ENCODE results near the gene ATXN7L2. TPM values are rescaled to one million over a fixed set of nuclear protein-coding genes. Genes with fewer than 3 reads are reported as not detected.

ATXN7L2 gene, protein sequence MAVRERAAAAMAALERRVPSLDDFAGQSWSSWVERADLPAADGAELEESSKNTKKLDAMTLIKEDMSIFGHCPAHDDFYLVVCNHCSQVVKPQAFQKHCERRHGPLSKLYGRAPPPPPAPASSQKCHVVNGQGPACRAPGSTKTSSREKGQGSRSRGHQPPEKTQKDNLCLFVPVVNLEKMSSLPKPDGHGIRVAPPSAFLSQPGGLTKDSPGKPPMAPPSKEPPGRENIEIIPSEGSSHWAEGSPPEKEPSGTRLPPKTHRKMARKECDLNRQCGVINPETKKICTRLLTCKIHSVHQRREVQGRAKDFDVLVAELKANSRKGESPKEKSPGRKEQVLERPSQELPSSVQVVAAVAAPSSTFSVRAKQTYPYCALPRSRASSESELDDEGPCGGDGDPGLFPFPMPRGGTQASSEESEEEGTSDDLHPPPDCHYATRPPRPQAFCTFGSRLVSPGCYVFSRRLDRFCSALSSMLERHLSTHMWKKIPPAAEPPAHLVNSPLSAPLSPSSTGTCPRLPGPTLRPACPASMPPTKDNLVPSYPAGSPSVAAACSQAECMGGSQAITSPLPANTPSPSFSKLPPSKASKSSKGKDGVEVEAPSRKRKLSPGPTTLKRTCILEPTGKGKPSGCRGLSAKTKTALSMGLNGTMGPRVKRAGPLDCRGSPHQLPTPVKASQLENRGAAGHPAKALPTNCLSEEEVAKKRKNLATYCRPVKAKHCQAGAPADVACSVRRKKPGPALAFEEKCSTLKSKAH
- total RNA-seq (2013; cell fraction: nucleolus; rRNA removed), result 17.6 and 17.8 TPM in 2 replicates
- total RNA-seq (2014; rRNA removed) (5.0 and 5.5 TPM in 2 replicates), total RNA-seq (2014; rRNA removed; fragmentation: Illumina TruSeq; extraction: Trizol) (2.8 TPM in 2 replicates), total RNA-seq (2021) (7.4 and 8.3 TPM in 2 replicates), polyA plus RNA-seq (2011; rRNA removed) (2.0 and 4.4 TPM in 2 replicates), polyA plus RNA-seq (2014; fragmentation: Illumina TruSeq; extraction: Trizol) (1.4 and 3.3 TPM in 2 replicates), polyA plus RNA-seq (2014; fragmentation: Nextera tagmentation; extraction: Ambion mirVana) (under 1 TPM; 0.27 to 0.80 TPM), polyA plus RNA-seq (2014; rRNA removed) (6.2 and 7.4 TPM in 2 replicates), polyA plus RNA-seq (2016; fragmentation: Nextera tagmentation; extraction: Ambion mirVana) (1 to 10 TPM; 5.8 to 7.3 TPM), polyA minus RNA-seq (2011; rRNA and poly(A)+ RNA removed) (3.1 and 7.4 TPM in 2 replicates), Bru-seq, nascent RNA (percentile 74 among the genes with signal in this experiment), BruChase-seq, experiment 1, labeled RNA remaining after a 6-hour chase (percentile 77 among the genes with signal in this experiment), BruChase-seq, experiment 2, labeled RNA remaining after a 2-hour chase (percentile 75 among the genes with signal in this experiment)
- 2.0 TPM for polyA plus RNA-seq (2011; ENCODE audit: low read depth)
- 7.4 and 10.4 TPM in 2 replicates for polyA plus RNA-seq (2011; cell fraction: cytosol; rRNA removed)
- 44.0 and 45.2 TPM in 2 replicates for polyA plus RNA-seq (2011; cell fraction: nucleus; rRNA removed)
- polyA plus RNA-seq (2012), result 4.8 and 5.5 TPM in 2 replicates
- polyA minus RNA-seq (2011; cell fraction: cytosol; rRNA and poly(A)+ RNA removed), result 2.9 and 4.5 TPM in 2 replicates
- 11.7 and 17.6 TPM in 2 replicates for polyA minus RNA-seq (2011; cell fraction: nucleus; rRNA and poly(A)+ RNA removed)
- long read RNA-seq, experiment 1, partial matches to known transcripts, result 0 of 6 reads
- long read RNA-seq, experiment 1, other reads (novel, unspliced or antisense), result 6 of 6 reads
- long read RNA-seq, experiment 2, partial matches to known transcripts, result 3 of 3 reads
- long read RNA-seq, experiment 2, other reads (novel, unspliced or antisense), result 0 of 3 reads

DNA sequence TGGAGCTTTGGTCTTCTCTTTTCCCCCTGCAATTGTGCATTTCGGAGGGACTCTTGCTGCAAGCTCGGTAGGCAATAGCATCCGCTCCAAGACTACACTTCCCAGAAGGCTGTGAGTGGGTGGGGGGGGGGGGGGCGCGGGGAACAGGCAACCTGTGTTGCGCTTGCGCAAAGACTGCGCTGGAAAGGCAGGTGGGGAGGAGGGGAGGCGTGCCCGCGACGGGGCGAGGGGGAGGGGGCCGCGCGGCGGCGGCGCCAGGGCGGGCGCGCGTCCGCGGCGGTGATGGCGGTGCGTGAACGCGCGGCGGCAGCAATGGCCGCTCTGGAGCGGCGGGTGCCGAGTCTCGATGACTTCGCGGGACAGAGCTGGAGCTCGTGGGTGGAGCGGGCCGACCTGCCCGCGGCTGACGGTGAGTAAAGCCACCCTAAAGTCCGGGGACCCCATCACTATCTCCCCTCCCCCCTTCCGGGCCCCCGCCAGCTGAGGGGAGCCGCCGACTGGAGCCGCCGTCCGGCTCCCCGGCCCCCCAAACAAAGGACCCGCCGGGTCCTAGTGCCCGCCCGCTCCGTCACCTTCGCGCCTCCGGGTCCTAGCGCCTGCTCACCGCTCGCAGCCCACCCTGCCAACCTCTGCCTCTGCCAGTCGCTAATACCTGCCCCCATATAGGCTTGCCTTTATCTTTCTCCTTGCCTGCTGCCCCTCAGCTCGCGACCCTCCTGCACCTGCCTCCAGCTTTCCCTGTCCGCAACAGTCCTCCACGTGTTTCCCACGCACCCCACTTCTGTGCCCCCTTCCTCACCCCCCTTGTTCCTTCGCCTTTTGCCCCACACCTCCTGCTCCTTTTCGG is at the start of gene ATXN7L2:
ATXN7L2 (plus strand) TSS at position 234 of the 847 bp plus-strand sequence; CDS start at position 283, 49 bp downstream.
- BruUV-seq (replicated peaks), result no TSS peak
- SMC1A ChIA-PET (ENCODE audit: uncharacterized antibody, unreplicated experiment), result interaction anchor here (0.6 to 5.0 kb wide), 6 partner anchors 10 to 65 kb away, joined by 3 to 55 read pairs (median 5); partner anchors contain the start of genes CYB561D1 and GNAI3
- TF ChIP-seq ATF7 (IDR thresholded peaks at IDR 0.05; ENCODE audit: low read depth) (peak; percentile 51), RELA (IDR thresholded peaks at IDR 0.05; ENCODE audit: borderline replicate concordance, partially characterized antibody) (peak; percentile 42), PAX5 (IDR thresholded peaks at IDR 0.05; ENCODE audit: borderline replicate concordance, low read depth, low read length) (no peak; the same call in 1 of the 2 replicates), TARDBP (IDR thresholded peaks at IDR 0.05; ENCODE audit: borderline replicate concordance) (peak; percentile 62; the same call in 1 of the 2 replicates), FOS (IDR thresholded peaks at IDR 0.05; ENCODE audit: borderline replicate concordance, extremely low read depth, insufficient read length) (no peak)
- TF ChIP-seq, protein P1, sequence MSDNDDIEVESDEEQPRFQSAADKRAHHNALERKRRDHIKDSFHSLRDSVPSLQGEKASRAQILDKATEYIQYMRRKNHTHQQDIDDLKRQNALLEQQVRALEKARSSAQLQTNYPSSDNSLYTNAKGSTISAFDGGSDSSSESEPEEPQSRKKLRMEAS (IDR thresholded peaks at IDR 0.05; ENCODE audit: low read depth, low read length), result peak; percentile 47; the same call in 1 of the 2 replicates
- TF ChIP-seq, protein P2, sequence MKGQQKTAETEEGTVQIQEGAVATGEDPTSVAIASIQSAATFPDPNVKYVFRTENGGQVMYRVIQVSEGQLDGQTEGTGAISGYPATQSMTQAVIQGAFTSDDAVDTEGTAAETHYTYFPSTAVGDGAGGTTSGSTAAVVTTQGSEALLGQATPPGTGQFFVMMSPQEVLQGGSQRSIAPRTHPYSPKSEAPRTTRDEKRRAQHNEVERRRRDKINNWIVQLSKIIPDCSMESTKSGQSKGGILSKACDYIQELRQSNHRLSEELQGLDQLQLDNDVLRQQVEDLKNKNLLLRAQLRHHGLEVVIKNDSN (IDR thresholded peaks at IDR 0.05; ENCODE audit: borderline replicate concordance, extremely low read length, insufficient read depth, low read depth, low read length), result no peak
- TF ChIP-seq, protein P3, sequence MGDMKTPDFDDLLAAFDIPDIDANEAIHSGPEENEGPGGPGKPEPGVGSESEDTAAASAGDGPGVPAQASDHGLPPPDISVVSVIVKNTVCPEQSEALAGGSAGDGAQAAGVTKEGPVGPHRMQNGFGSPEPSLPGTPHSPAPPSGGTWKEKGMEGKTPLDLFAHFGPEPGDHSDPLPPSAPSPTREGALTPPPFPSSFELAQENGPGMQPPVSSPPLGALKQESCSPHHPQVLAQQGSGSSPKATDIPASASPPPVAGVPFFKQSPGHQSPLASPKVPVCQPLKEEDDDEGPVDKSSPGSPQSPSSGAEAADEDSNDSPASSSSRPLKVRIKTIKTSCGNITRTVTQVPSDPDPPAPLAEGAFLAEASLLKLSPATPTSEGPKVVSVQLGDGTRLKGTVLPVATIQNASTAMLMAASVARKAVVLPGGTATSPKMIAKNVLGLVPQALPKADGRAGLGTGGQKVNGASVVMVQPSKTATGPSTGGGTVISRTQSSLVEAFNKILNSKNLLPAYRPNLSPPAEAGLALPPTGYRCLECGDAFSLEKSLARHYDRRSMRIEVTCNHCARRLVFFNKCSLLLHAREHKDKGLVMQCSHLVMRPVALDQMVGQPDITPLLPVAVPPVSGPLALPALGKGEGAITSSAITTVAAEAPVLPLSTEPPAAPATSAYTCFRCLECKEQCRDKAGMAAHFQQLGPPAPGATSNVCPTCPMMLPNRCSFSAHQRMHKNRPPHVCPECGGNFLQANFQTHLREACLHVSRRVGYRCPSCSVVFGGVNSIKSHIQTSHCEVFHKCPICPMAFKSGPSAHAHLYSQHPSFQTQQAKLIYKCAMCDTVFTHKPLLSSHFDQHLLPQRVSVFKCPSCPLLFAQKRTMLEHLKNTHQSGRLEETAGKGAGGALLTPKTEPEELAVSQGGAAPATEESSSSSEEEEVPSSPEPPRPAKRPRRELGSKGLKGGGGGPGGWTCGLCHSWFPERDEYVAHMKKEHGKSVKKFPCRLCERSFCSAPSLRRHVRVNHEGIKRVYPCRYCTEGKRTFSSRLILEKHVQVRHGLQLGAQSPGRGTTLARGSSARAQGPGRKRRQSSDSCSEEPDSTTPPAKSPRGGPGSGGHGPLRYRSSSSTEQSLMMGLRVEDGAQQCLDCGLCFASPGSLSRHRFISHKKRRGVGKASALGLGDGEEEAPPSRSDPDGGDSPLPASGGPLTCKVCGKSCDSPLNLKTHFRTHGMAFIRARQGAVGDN (IDR thresholded peaks at IDR 0.05), result 0 out of 2 replicates have a peak, but pooled peaks have one; percentile 64

More for the DNA sequence above, at the start of gene ATXN7L2:
- DNase-seq (ENCODE audit: low read depth, low spot score) (peak; percentile 42), FAIRE-seq (no peak), ATAC-seq (peak; percentile 86)
- CTCF ChIA-PET, result interaction anchor here (0.5 to 5.7 kb wide), 8 partner anchors 10 to 735 kb away, joined by 3 to 91 read pairs (median 3); partner anchors contain the start of genes AHCYL1, CYB561D1 and PSRC1
- intact Hi-C loops (cut with micrococcal nuclease; ENCODE audit: unreplicated experiment), result loop anchor here (1.0 kb wide), 1 partner anchor 58 kb away; the partner anchor contains the start of gene PSMA5
- H3K4me2 ChIP-seq (ENCODE audit: control insufficient read depth, insufficient read depth), result peak within 1 kb of the TSS; percentile 99
- peaks cover 10% of the 10 kb centered on the region for H3K4me1 ChIP-seq (ENCODE audit: control insufficient read depth, insufficient read depth, low read length)
- H4K20me1 ChIP-seq (ENCODE audit: control insufficient read depth, insufficient read depth), result no peaks in the 10 kb centered on the region
- peaks cover 0 to 2% of the 10 kb centered on the region in 2 experiments; a peak in 3 of 4 replicates for H3K36me3 ChIP-seq (ENCODE audit: control insufficient read depth in 2 of 2, insufficient read depth in 2 of 2, low read length in 1 of 2)
- in situ Hi-C loops (cut with MboI), result no loop called here
- H3K27ac ChIP-seq (ENCODE audit: control insufficient read depth, insufficient read depth), result peak within 1 kb of the TSS; percentile 73
- 1% methylated on average over 28 of the region's 73 CpGs for WGBS (ENCODE audit: insufficient coverage, insufficient replicate concordance, low lambda C conversion rate, missing lambda C conversion rate)
- H2AFZ ChIP-seq (ENCODE audit: control insufficient read depth, low read depth, low read length), result peak within 1 kb of the TSS; percentile 94
- H3K4me3 ChIP-seq, result peak within 1 kb of the TSS; percentile 74
- H3K27me3 ChIP-seq (replicated peaks in 1 of 2; ENCODE audit: control insufficient read depth in 2 of 2, insufficient read depth in 2 of 2, low read length in 1 of 2), result peaks cover 0 to 3% of the 10 kb centered on the region in 2 experiments; a peak in 3 of 4 replicates
- POLR2A ChIA-PET, result interaction anchor here (0.6 to 4.8 kb wide), 16 partner anchors 9 to 855 kb away, joined by 3 to 26 read pairs (median 4); partner anchors contain the start of genes CYB561D1, GNAI3, PSMA5 and RBM15
- H3K9ac ChIP-seq (ENCODE audit: control insufficient read depth, insufficient read depth, low read length), result peak within 1 kb of the TSS; percentile 82
- peaks cover 9% of the 10 kb centered on the region for H3K79me2 ChIP-seq (ENCODE audit: control insufficient read depth, insufficient read depth, low read length)
- RAD21 ChIA-PET (ENCODE audit: unreplicated experiment), result interaction anchor here (0.9 to 2.8 kb wide), 10 partner anchors 22 to 501 kb away, joined by 3 to 22 read pairs (median 5); partner anchors contain the start of gene AHCYL1
- no peaks in the 10 kb centered on the region for H3K9me3 ChIP-seq (replicated peaks; ENCODE audit: control insufficient read depth, insufficient read depth, low read length)

All from GM12878 (cell line).